HG03103 (cell line): ENCODE data around the gene PDZD8.
"Not testable (repeated sequence)": the region's sequence is repeated elsewhere in the genome, so short reads cannot be mapped to it uniquely, and the experiment has no call there.

ENCODE experiments used
- ATAC-seq: cut with Tn5 transposase; IDR thresholded peaks from one replicate; pipeline ENCODE4 v1.9.1; 2021; ENCODE audit warnings: low read depth; ENCODE audit not compliant: unreplicated experiment

Gene PDZD8

DNA sequence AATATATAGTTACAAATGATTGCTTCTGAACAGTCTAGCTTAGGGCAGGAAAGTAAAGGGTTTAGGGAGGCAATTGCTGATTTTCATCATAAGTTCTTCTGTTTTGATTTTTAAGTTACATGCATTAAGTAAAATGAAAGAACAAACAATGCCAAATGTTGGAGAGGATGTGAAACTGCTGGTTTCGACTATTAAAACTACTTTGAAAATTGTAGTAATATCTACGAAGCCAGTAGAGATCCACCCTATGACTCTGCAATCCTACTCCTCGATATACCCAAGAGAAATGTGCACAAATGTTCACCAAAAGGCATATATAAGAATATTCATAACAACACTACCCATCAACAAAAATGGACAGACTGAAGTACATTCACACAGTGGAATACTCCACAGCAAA lies 24.3 kb downstream of the PDZD8 start:
- peak; percentile 81 for ATAC-seq

DNA sequence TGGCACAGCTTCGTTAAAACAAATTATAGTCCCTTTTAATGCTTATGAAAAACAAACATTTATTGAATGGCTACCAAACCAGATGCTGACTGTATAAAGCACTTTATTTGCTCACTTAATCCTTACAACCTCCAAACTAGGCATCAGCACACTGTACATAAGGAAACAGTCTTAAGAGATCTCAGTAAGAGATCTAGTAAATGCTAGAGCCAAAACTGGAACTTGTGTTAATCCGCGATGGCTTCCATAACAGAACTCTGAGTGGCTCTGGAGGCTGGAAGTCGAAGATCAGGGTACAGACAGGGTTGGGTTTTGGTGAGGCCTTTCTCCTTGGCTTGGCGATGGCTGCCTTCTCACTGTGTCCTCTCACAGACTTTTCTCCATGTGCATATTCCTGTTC lies 27.0 kb downstream of the PDZD8 start:
- no peak for ATAC-seq

DNA sequence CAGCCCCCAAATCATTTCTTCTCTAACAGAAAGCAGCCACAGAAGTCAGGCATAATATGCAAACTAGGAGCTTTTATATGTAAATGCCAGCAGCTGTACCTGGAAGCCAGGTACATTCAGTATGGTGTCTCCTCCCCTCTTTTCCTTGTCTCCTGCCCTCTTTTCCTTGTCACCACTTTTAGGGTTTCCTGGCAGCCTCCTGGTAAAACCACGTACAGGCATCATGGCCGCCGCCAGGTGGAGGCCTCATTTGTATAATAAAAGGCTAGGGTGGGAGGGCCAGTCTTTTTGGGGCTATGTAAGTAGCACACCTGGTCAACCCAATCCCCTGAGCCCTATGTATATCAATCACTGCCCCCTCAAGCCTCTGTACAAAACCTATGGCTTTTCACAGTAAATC lies 28.7 kb downstream of the PDZD8 start:
- ATAC-seq = no peak

DNA sequence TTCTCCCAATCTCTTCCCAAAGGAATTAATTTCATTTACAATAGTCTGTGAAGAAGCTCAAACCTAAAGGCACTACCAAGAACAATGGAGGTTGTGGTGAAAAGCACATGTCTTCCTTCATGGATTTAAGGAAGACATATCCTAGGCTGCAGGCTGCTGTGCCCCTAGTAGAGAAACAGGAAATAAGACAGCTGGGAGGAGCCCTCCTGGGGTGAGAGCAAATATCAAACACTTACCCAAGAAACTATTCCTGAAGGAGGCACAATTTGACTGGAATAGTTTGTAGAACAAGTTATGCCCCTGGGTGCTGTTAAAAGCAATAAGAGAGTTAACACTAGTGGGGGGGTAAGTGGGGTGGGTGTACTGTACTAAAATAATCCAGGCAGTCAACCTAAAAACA lies 30.1 kb downstream of the PDZD8 start:
- ATAC-seq = no peak

DNA sequence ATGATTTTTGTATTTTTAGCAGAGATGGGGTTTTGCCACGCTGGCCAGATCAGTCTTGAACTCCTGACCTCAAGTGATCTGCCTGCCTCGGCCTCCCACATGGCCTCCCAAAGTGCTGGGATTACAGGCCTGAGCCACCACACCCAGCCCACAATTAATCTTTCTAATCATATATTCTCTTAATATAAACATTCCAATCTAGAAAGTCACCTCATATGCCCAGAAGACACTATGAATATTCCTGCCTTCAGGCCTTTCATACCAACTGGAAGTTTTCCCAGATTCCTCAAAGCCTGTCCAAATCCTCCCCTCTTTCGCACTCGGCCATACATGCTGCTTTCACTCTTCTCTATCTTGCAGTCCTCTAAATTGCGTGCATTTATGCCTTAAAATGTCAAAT lies 32.6 kb downstream of the PDZD8 start:
- peak; percentile 8 for ATAC-seq

DNA sequence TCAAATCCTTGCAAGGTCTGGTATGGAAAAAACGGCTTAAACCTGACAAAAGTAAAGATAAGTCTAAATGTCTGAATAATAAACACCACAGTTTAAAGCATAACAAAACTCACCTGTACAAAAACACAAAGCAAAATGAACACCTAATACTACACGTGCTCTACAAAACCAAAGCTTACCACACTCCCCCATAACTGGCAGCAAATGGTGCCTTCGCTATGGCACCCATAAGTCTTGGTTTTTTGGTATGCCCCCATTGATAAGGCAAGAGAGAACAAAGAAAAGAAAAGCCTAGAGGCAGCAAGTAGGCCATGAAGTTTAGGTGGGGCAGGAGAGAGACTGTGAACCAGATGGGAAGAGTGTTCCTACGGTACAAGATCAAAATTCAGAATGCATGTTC lies 34.2 kb downstream of the PDZD8 start:
- ATAC-seq = no peak

DNA sequence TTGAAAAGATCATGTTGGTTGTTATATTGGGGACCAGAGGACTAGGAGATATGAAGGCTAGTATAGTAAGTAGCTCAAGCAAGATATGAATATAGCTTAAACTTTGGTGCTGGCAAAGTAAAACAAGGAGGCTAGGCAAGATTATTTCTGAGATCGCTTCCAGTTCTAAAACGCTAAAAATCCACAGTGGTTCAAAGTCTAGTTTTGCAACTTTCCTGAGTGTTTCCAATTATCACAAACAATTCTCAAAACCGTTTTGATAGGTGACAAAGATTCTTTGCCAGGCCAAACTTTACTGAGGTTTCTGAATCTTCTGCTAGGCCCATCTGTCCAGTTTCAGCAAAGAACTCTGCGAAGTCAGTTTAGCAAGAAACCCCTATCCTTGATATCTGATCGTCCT lies 35.3 kb downstream of the PDZD8 start:
- no peak for ATAC-seq

DNA sequence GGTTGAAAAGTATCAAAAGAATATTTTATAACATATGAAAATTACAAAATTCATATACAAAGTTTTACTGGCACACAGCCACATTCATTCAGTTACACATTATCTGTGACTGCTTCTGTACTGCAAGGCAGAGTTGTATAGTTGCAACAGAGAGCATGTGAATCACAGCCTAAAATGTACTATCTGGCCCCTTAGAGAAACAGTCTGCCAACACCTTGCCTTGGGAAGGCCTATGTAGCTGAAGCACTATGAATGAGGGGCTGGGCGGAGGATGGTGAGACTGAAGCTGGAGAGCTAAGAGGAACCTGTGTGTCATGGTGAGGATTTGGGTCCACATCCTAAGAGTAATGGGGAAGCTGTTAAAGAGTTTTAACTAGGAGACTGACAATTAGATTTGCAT lies 35.7 kb downstream of the PDZD8 start:
- ATAC-seq = no peak

DNA sequence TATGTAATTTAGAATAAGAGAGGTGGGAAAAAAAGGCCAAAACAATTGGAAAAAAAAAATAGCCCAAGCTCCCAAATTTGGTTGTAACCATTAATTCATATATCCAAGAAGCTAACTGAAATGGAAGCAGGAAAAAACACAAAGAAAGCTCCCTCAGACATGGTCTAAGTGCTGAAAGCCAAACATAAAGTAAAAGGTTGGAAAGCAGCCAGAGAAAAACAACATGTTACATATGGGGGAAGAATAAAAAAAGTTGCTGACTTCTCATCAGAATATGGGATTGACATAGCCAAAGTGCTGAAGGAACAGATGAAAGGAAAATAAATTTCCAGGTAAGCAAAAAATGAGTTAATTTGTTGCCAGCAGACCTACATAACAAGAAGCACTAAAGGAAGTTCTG lies 40.3 kb downstream of the PDZD8 start:
- no peak for ATAC-seq

DNA sequence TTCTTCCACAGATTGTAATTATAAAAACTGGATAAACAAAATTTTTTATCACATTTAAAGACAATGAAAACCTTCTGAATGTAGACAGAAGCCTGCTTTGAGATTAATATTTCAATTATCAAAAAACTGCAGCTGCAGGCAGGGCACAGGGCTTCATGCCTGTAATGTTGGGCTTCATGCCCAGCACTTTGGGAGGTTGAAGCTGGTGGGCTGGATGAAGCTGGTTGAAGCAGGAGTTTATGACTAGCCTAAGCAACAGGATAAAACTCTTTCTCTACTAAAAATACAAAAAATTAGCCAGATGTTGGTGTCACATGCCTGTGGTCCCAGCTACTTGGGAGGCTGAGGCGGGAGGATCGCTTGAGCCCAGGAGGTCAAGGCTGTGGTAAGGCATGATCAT lies 41.2 kb downstream of the PDZD8 start:
- no peak for ATAC-seq

DNA sequence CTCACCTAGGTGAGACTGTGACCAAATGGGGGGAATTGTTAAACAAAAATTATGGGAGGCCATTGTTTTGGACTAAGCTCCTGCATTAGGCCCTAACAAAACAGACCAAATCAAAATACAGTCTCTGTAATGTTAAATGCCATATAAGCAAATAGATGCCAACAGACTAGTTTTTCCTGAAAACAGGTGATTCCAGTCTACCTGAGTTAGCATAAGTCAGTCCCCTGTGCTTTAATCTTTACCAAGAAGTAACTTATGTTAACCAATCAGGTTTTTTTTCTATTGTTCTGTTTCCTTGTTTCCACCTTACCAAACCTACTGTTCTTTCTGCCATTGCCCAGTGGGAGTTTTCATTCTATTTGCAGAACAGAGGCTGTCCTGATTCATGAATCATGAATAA lies 48.0 kb downstream of the PDZD8 start:
- ATAC-seq = no peak

DNA sequence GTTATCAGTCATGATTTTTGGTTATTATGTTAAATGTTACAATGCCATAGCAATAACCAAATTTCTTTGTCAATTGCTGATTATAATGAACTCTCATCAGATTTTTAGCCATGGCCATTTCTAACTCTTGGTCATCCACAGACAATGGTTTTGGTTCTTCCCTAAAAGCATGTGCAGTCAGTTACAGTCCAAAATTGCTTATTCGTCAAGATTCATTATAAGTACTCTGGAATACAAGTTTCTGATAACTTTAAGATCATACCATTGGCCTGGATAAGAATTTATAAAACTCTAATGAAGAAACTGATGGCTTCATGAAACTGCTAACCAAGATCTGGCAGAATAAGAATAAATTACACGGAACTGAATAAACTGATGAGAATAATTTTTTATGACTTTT lies 50.9 kb downstream of the PDZD8 start:
- no peak for ATAC-seq

DNA sequence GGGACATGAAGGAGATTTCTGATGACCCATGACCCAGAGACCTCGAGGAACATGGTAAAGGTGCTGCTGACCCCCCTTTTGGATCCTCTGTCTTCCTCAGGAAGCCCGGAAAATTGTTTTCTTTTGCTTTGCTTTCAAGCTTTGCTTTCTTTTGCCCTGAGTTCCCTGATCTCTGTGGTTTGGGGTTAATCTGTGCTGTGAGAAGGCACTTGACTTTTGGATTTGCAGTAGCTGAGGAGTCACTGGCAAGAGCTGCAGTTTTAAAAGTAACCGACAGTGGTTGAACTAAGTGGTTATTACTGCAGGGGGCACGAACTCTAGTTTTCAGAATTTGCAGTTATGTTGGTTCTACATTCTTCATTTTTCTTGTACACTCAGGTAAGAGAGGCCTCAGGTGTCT lies 53.0 kb downstream of the PDZD8 start:
- no peak for ATAC-seq

DNA sequence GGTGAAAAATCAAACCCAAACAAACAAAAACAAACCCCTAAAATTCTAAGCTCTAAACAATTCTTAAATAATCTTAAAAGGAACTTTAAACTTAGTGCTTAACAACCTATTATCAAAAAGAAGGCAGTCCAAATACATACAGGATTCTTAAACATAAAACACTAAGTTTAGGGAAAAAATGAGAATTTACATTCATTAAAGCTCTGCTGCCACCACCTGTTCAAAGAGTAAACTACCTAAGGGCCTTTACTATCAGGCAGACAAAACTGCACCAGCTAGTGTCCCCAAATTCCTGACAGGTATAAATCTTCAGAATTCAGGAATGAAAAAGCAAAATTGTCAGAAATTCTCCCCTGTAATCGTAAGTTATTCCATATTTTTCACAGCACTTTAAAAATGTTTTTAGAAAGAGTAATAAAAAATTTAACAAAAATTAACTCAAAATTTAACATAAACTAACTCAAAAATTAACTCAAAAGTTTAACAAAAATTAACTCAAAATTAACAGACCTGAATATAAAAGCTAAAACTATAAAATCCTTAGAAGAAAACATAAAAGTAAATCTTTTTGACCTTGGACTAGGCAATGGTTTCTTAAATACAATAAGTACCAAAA lies 55.1 kb downstream of the PDZD8 start:
- no peak for ATAC-seq

DNA sequence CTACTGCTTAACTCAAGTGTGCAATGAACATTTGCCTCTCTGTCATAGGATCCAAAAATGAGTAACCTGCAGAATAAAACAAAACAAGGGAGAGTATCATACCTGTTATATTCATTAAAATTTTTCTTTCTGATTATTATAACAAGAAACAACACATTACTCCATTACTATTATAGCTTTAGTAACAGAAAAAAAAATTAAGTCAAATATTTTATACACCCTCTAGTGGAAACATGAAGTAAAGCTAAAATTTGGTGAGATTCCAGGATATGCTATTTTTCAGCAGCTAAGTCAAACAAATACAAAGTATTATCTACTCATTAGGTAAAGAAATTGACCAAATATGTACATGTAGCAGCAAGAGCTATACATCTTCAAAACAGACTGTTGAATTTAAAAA lies 56.3 kb downstream of the PDZD8 start:
- ATAC-seq = no peak

DNA sequence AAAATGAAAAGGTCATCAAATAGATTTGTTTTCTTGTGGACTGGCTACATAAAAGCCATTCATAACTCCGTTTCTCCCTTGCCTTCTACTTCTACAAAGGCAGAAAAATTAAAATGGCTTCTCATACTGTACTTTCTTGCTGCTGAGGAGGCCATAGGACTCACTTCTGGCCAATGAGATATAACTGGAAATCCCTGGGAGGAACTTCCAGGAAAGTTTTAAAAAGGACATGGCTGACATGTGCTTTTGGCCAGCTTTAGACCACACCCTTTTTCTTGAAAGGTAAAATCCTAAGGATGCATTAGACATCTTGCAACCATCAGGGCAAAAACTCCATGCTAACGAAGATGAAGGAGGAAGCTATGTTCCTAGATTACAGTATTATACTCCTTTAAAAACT lies 58.5 kb downstream of the PDZD8 start:
- no peak for ATAC-seq

DNA sequence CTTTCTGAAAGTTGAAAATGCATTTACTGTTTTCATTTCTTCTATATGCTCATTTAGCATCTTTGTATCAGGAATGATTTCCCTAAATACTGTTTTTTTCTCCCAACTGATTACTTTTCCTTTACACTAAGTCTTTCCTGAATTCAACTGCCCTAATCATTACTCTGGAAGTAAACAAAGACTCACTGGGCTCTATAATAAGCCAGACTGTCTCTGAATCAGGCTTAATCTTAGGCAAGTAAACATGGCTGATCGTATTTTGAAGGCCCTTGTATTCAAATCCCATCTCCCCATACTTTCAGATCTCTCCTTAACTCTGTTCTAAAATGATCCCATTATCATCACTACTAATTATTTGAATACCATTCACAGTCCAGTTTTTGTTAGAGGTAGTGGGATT lies 61.6 kb downstream of the PDZD8 start:
- ATAC-seq = no peak

DNA sequence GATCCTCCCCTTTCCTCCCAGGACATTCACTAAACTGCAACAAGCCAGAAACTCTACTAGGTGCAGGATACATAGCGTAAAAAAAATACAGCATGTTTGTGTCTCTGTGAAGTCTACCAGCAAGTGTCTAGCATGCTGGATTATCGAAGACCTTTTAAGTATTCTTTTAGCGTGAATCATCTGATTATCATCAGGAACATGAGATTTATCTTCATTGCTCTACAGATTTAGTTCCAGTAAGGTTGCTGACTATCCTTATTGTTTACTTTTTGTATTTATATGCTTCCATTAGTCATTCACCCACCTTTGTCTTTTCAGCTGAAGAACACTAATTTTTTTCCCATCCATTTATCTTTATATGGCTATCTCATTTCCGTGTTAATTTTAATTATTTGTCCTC lies 62.8 kb downstream of the PDZD8 start:
- no peak for ATAC-seq

DNA sequence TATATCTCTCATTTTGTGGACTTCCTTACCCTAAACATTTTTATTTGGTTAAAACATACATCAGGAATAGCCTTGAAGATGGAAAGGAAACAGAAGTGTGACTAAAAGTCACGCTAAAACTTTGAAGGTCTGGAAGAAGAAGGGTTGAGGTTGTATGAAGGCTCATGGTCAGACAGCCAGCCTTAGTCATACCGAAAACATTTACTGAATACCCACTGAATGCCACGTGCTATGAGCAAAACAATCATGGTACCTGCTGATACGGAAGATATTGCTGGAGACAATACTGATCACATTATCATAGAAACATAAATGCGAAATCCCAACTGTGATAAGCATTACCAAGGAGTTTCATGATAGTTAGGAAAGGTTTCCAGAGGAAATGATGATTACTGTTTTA lies 64.0 kb downstream of the PDZD8 start:
- ATAC-seq = no peak

DNA sequence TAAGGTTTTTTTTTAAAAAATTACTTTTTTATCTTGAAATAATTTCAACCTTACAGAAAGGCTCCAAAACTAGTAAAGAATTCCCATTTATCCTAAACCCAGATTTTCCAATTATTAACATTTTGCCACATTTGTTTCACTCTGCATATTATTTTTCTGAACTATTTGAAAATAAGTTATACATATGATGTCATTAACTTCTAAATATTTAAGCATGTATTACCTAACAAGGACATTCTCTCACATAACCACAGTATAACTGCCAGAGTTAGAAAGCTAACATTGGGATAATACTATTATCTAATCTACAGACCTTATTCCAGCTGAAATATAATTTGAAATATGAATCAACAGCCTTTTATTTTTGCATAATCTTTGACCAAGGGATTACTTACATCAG lies 68.6 kb downstream of the PDZD8 start:
- no peak for ATAC-seq

DNA sequence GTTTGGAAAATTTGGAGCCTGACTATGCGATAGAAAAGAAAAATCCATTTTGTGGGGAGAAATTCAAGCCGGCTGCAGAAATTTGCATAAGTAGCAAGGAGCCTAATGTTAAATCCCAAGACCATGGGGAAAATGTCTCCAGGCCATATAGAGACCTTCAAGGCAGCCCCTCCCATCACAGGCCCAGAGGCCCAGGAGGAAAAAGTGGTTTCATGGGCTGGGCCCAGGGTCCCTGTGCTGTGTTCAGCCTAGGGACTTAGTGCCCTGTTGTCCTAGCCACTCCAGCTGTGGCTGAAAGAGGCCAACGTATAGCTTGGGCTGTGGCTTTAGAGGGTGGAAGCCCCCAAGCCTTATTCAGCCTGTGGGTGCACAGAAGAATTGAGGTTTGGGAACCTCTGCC lies 71.8 kb downstream of the PDZD8 start:
- not testable (repeated sequence) for ATAC-seq

DNA sequence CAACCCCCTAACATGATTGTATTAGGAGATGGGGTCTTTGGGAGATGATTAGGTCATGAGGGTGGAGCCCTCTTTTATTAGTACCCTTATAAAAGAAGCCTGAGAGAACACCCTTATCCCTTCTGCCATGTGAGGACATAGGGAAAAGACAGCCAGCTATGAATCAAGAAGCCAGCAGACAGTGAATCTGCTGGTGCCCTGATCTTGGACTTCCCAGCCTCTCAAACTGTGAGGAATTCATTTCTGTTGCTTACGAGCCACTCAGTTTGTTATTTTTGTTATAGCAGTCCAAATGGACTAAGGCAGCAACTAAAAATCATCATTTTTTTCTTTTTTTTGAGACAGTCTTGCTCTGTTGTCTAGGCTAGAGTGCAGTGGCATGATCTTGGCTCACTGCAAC lies 74.6 kb downstream of the PDZD8 start:
- no peak for ATAC-seq

DNA sequence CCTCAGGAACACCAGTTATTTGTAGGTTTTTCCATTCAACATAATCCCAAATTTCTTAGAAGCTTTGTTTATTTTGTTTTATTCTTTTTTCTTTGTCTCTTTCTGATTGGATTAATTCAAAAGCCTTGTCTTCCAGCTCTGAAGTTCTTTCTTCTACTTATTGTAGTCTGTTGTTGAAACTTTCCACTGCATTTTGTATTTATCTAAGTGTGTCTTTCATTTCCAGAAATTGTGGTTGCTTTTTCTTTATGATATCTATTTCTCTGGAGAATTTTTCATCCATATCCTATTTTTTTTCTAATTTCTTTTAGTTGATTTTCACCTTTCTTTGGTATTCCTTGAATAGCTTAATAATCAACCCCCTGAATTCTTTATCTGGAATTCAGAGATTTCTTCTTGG lies 75.8 kb downstream of the PDZD8 start:
- no peak for ATAC-seq
